GM19238 (cell line): ENCODE data around the gene TNS4.

ENCODE experiments used
- DNase-seq: peaks from one replicate; pipeline ENCODE4 v3.0.0; 2011; ENCODE audit warnings: low spot score; ENCODE audit not compliant: insufficient read length

Gene TNS4

GRCh38 chr17:40442392-40443195 is 58.8 kb downstream of the TNS4 start:
- no peak for DNase-seq

GRCh38 chr17:40440166-40440565 is 61.3 kb downstream of the TNS4 start:
- no peak for DNase-seq

- DNase-seq: no peak
Observed at GRCh38 chr17:40437095-40437732, 64.2 kb downstream of the TNS4 start.

GRCh38 chr17:40436636-40437035 is 64.8 kb downstream of the TNS4 start:
- DNase-seq: no peak

GRCh38 chr17:40433551-40434415 is 67.6 kb downstream of the TNS4 start:
- no peak for DNase-seq

- no peak for DNase-seq
Observed at GRCh38 chr17:40432864-40433528, 68.4 kb downstream of the TNS4 start.

GRCh38 chr17:40431231-40431602 is 70.2 kb downstream of the TNS4 start:
- DNase-seq: no peak

GRCh38 chr17:40430272-40431230 is 70.9 kb downstream of the TNS4 start:
- DNase-seq: no peak

GRCh38 chr17:40427002-40427491 is 74.4 kb downstream of the TNS4 start:
- DNase-seq: no peak
